ENCODE data around the gene TRIM46. TPM values are rescaled to one million over a fixed set of nuclear protein-coding genes. Genes with fewer than 3 reads are reported as not detected.
A peak's percentile ranks its signal among the peaks of the same experiment; 100 is the strongest.

TRIM46 gene
- total and polyA plus RNA-seq, 9 of the 15 experiments (the other 6 are each of a cell fraction or from before 2014, with no cell fraction given), result 0.05 to 0.60 (median 0.16) TPM; not detected in 3

GRCh38 chr1:155208541-155209311, 35.1 kb downstream of the TRIM46 start, which contains the start of gene MTX1 (continued):
- no peak for TF ChIP-seq ZNF280A (IDR thresholded peaks at IDR 0.05; ENCODE audit: low read depth, partially characterized antibody)
- TF ChIP-seq STAG1 (CRISPR knock-in tag; IDR thresholded peaks at IDR 0.05; ENCODE audit: borderline replicate concordance), result peak; percentile 46
- TF ChIP-seq U2AF1 (optimal IDR thresholded peaks at IDR 0.05; ENCODE audit: low read depth, low read length), result peak; percentile 87
- no peak for TF ChIP-seq HOXB6 (CRISPR knock-in tag; IDR thresholded peaks at IDR 0.05; ENCODE audit: borderline replicate concordance)
- peak; percentile 85 for TF ChIP-seq MAX (CRISPR knock-in tag; IDR thresholded peaks at IDR 0.05)
- TF ChIP-seq VEZF1 (CRISPR knock-in tag; IDR thresholded peaks at IDR 0.05), result peak; percentile 98
- TF ChIP-seq FIP1L1 (IDR thresholded peaks at IDR 0.05; ENCODE audit: low read depth, low read length, poor library complexity, severe bottlenecking), result peak; percentile 76
- no peak for TF ChIP-seq HNRNPL (IDR thresholded peaks at IDR 0.05; ENCODE audit: low read depth, low read length)
- peak; percentile 83; the same call in 1 of the 2 replicates for TF ChIP-seq AFF4 (CRISPR knock-in tag; IDR thresholded peaks at IDR 0.05)
- peak; percentile 56 to 68 for TF ChIP-seq E2F6 (IDR thresholded peaks at IDR 0.05; ENCODE audit: borderline replicate concordance in 1 of 2, extremely low read depth in 1 of 2, insufficient read depth in 1 of 2, insufficient read length in 1 of 2, low read depth in 1 of 2, low read length in 1 of 2, poor library complexity in 1 of 2, severe bottlenecking in 1 of 2)
- peak; percentile 58; the same call in 1 of the 2 replicates for TF ChIP-seq FOSL1 (tag; conservative IDR thresholded peaks at IDR 0.05)
- peak; percentile 97 for TF ChIP-seq CREM (IDR thresholded peaks at IDR 0.05; ENCODE audit: low read depth)
- TF ChIP-seq NEUROD1 (IDR thresholded peaks at IDR 0.05; ENCODE audit: borderline replicate concordance, low read depth, low read length, partially characterized antibody), result peak; percentile 90
- peak; percentile 61; the same call in 1 of the 2 replicates for TF ChIP-seq TFAP4 (CRISPR knock-in tag; IDR thresholded peaks at IDR 0.05; ENCODE audit: borderline replicate concordance)
- TF ChIP-seq DPF2 (IDR thresholded peaks at IDR 0.05), result peak; percentile 50; the same call in 1 of the 2 replicates
- no peak for TF ChIP-seq HMG20A (CRISPR knock-in tag; conservative IDR thresholded peaks at IDR 0.05)
